KMS-11 (cell line): Measurements from ENCODE around the gene CCDC68.

Experiments used
- H2AFZ ChIP-seq: fragments of 200-600 bp; sonication (generic); 2 replicates; pipeline ENCODE4 v1.6.1; 2016; ENCODE audit warnings: antibody characterized with exemption, mixed run types, low read depth
- H3K27ac ChIP-seq: fragments of 200-600 bp; sonication (generic); 2 replicates; pipeline ENCODE4 v1.6.1; 2016; ENCODE audit warnings: mild to moderate bottlenecking, mixed run types
- H3K27me3 ChIP-seq: fragments of 200-600 bp; sonication (generic); 2 replicates; pipeline ENCODE4 v1.6.1; 2017; ENCODE audit warnings: mild to moderate bottlenecking, low read depth, mixed run types, moderate library complexity; ENCODE audit not compliant: insufficient read depth
- H3K36me3 ChIP-seq: fragments of 200-600 bp; sonication (generic); 2 replicates; pipeline ENCODE4 v1.6.1; 2017; ENCODE audit warnings: mild to moderate bottlenecking, mixed run types; ENCODE audit not compliant: insufficient read depth
- H3K4me1 ChIP-seq: fragments of 200-600 bp; sonication (generic); 2 replicates; pipeline ENCODE4 v1.6.1; 2016; ENCODE audit warnings: mild to moderate bottlenecking, low read depth, mixed run types; ENCODE audit not compliant: poor library complexity, severe bottlenecking
- H3K4me2 ChIP-seq: fragments of 200-600 bp; sonication (generic); 2 replicates; pipeline ENCODE4 v1.7.0; 2016; ENCODE audit warnings: mild to moderate bottlenecking, mixed run types
- H3K4me3 ChIP-seq: fragments of 200-600 bp; sonication (generic); IDR thresholded peaks from 2 replicates; pipeline ENCODE4 v1.6.1; 2017; ENCODE audit warnings: low read depth, low read length, mixed read lengths; ENCODE audit not compliant: insufficient read depth
- H3K79me2 ChIP-seq: fragments of 200-600 bp; sonication (generic); 2 replicates; pipeline ENCODE4 v1.6.1; 2016; ENCODE audit warnings: low read depth, mixed run types; ENCODE audit not compliant: insufficient read depth
- H3K9ac ChIP-seq: fragments of 200-600 bp; sonication (generic); 2 replicates; pipeline ENCODE4 v1.6.1; 2016; ENCODE audit warnings: mild to moderate bottlenecking, mixed run types
- H4K20me1 ChIP-seq: fragments of 200-600 bp; sonication (generic); 2 replicates; pipeline ENCODE4 v1.6.1; 2016; ENCODE audit warnings: mild to moderate bottlenecking, mixed run types; ENCODE audit not compliant: insufficient read depth
- TF ChIP-seq, protein P1 (sequence below): fragments of 200-600 bp; sonication (generic); conservative IDR thresholded peaks from 2 replicates; pipeline ENCODE4 v1.6.1; 2017; ENCODE audit warnings: low read depth, mild to moderate bottlenecking, antibody characterized with exemption, low read length, moderate library complexity, mixed read lengths

The CCDC68 gene, protein sequence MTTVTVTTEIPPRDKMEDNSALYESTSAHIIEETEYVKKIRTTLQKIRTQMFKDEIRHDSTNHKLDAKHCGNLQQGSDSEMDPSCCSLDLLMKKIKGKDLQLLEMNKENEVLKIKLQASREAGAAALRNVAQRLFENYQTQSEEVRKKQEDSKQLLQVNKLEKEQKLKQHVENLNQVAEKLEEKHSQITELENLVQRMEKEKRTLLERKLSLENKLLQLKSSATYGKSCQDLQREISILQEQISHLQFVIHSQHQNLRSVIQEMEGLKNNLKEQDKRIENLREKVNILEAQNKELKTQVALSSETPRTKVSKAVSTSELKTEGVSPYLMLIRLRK

DNA sequence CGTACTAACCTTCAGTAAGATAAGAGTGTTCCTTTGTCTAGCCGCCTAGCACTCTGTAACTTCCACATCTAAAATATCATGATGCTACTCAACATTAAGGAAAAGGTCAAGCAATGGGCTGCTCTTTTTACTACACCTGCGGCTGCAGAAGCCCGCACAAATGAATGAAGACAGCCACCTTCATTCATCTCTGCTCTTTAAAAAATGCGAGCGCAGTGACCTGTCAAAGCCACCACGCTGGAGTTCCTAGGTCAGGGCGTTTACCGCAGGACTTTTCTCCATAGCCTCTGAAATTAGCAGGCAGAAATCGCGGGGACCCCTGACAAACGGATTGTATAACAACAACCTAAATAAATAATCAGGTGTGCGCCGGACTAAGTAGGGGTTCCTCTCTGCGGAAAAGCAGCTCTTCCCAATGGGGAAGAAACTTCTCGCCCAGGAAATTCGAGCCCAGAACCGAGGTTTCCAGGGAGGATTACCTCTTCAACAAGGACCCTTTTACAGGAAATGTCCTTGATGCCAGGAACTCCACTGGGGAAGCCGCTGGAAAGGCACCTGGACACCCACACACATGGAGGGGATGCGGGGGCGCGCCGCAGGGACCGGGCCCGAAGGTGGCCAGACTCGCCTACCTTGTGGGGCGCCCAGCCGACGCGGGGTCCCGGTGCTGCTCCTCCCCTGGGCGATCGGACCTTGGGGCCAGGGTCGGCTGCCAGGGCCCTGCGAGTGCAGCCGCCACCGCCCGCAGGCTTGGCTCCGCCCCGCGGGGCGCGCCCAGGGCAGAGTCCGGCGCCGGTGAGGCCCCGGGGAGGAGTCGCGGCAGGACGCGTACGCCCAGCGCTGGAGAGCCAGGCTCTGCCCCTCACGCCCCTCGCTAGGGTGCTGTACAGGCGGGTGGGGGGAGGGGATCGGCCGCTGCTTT, at the start of gene CCDC68:
Gene CCDC68, minus strand, starts transcription at position 758 of the 922 bp plus-strand sequence. CDS start 16,670 bp downstream, outside the sequence.
- no peaks in the 10 kb centered on the region for H3K36me3 ChIP-seq
- H3K27ac ChIP-seq = no peak within 1 kb of the TSS
- no peak within 1 kb of the TSS for H2AFZ ChIP-seq
- H3K79me2 ChIP-seq = no peaks in the 10 kb centered on the region
- no peaks in the 10 kb centered on the region for H4K20me1 ChIP-seq
- H3K27me3 ChIP-seq = no peaks in the 10 kb centered on the region
- no peak within 1 kb of the TSS for H3K4me3 ChIP-seq
- H3K4me1 ChIP-seq = no peaks in the 10 kb centered on the region
- H3K4me2 ChIP-seq = no peak within 1 kb of the TSS
- TF ChIP-seq, protein P1, sequence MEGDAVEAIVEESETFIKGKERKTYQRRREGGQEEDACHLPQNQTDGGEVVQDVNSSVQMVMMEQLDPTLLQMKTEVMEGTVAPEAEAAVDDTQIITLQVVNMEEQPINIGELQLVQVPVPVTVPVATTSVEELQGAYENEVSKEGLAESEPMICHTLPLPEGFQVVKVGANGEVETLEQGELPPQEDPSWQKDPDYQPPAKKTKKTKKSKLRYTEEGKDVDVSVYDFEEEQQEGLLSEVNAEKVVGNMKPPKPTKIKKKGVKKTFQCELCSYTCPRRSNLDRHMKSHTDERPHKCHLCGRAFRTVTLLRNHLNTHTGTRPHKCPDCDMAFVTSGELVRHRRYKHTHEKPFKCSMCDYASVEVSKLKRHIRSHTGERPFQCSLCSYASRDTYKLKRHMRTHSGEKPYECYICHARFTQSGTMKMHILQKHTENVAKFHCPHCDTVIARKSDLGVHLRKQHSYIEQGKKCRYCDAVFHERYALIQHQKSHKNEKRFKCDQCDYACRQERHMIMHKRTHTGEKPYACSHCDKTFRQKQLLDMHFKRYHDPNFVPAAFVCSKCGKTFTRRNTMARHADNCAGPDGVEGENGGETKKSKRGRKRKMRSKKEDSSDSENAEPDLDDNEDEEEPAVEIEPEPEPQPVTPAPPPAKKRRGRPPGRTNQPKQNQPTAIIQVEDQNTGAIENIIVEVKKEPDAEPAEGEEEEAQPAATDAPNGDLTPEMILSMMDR = no peak
- no peak within 1 kb of the TSS for H3K9ac ChIP-seq

DNA sequence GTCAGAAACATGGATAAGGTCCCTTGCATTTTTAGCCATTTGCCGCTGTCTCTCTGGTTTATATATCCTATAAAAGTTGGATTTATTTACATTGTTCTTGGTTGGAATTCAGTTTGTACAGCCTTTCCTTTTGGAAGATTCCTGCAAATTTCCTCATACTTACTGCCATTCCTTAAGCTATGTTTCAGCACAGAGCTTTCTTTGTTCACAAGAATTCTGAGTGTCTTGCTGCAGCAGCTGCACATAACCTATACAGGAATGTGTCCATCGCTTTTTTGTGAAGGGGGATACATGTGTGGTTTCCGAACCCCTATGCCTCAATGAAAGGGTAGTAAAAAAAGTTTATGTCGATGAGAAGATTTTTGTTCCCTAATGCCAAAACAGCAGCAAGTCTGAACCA, 48.3 kb upstream of the CCDC68 start:
- Histone ChIP-seq H2AFZ (no peak overlapping the region), H3K27me3 (no peaks in the 10 kb centered on the region), H4K20me1 (no peaks in the 10 kb centered on the region), H3K9ac (no peak overlapping the region), H3K27ac (no peak overlapping the region), H3K4me2 (no peak overlapping the region), H3K36me3 (no peaks in the 10 kb centered on the region), H3K79me2 (no peaks in the 10 kb centered on the region), H3K4me1 (no peaks in the 10 kb centered on the region), H3K4me3 (no peak overlapping the region)
- TF ChIP-seq, protein P1 = no peak

GRCh38 chr18:55003695-55004094, 44.4 kb upstream of the CCDC68 start:
- Histone ChIP-seq H3K9ac (no peak overlapping the region), H3K79me2 (no peaks in the 10 kb centered on the region), H3K4me1 (no peaks in the 10 kb centered on the region), H4K20me1 (no peaks in the 10 kb centered on the region), H2AFZ (no peak overlapping the region), H3K36me3 (no peaks in the 10 kb centered on the region), H3K27ac (no peak overlapping the region), H3K27me3 (no peaks in the 10 kb centered on the region), H3K4me2 (no peak overlapping the region), H3K4me3 (no peak overlapping the region)
- TF ChIP-seq, protein P1 = no peak

DNA sequence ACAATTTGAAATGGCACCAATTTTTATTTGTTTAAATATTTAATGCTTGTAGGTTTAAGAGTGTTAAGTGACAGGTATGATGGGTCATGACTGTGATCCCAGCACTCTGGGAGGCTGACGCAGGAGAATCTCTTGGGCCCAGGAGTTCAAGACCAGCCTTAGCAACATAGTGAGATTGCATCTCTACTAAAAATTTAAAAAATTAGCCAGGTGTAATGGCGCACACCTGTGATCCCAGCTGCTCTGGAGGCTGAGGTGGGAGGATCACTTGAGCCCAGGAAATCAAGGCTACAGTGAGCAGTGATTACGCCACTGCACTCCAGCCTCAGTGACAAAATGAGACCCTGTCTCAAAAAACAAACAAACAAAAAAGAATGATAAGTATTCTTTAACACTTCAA, 43.0 kb upstream of the CCDC68 start:
- Histone ChIP-seq H4K20me1 (no peaks in the 10 kb centered on the region), H3K27me3 (no peaks in the 10 kb centered on the region), H3K79me2 (no peaks in the 10 kb centered on the region), H3K36me3 (no peaks in the 10 kb centered on the region), H3K9ac (no peak overlapping the region), H3K4me1 (no peaks in the 10 kb centered on the region), H3K4me3 (no peak overlapping the region), H2AFZ (no peak overlapping the region), H3K4me2 (no peak overlapping the region), H3K27ac (no peak overlapping the region)
- TF ChIP-seq, protein P1 = no peak
